Measurements from ENCODE around the gene ACAN. TPM values are rescaled to one million over a fixed set of nuclear protein-coding genes. Genes with fewer than 3 reads are reported as not detected.

Gene ACAN
- total RNA-seq, 1 experiment from 2014 or later: 0.03 TPM

- no peak for ATAC-seq
- intact Hi-C loops (cut with micrococcal nuclease; ENCODE audit: unreplicated experiment): no loop called here
- ChIA-PET POLR2A (interaction anchor here (0.6 kb wide), 1 partner anchor 130 kb away, joined by 3 read pairs; no protein-coding TSS in a partner anchor), CTCF (no interaction called here)
- Histone ChIP-seq H3K4me1 (ENCODE audit: control insufficient read depth, insufficient read depth, low read length) (peaks cover 9% of the 10 kb centered on the region; the same call in 1 of the 2 replicates), H3K27ac (ENCODE audit: low read length) (no peak overlapping the region), H3K27me3 (ENCODE audit: control insufficient read depth, insufficient read depth, low read length) (no peaks in the 10 kb centered on the region), H3K9me3 (ENCODE audit: control insufficient read depth, insufficient read depth, low read depth, low read length) (no peaks in the 10 kb centered on the region), H3K4me3 (ENCODE audit: low read depth in 2 of 2, low read length in 2 of 2) (no peak overlapping the region), H3K36me3 (ENCODE audit: control insufficient read depth, insufficient read depth, low read length) (no peaks in the 10 kb centered on the region)
- TF ChIP-seq POLR2AphosphoS5 (IDR thresholded peaks at IDR 0.05; ENCODE audit: low read depth, low read length) (no peak; the same call in 1 of the 2 replicates), CTCF (IDR thresholded peaks at IDR 0.05) (no peak), TCF7L2 (IDR thresholded peaks at IDR 0.05; ENCODE audit: low read depth, low read length) (no peak), REST (IDR thresholded peaks at IDR 0.05; ENCODE audit: insufficient read depth in 1 of 2, low read depth in 2 of 2, low read length in 1 of 2) (no peak), SIN3A (IDR thresholded peaks at IDR 0.05; ENCODE audit: borderline replicate concordance, insufficient read depth, low read depth, low read length) (no peak)
- no TSS peak for BruUV-seq (replicated peaks)
- in situ Hi-C loops (cut with HindIII; ENCODE audit: low pct_unique_long_range_greater_than_20kb, low sequenced_read_pairs): no loop called here
- no peak for DNase-seq (ENCODE audit: low read depth, low spot score)
These were observed 85.5 kb downstream of the ACAN start for GRCh38 chr15:88888719-88889118.

- no peaks in the 10 kb centered on the region for H3K9me3 ChIP-seq (ENCODE audit: control insufficient read depth, insufficient read depth, low read depth, low read length)
- no peak overlapping the region for H3K4me3 ChIP-seq (ENCODE audit: low read depth in 2 of 2, low read length in 2 of 2)
- no peaks in the 10 kb centered on the region for H3K36me3 ChIP-seq (ENCODE audit: control insufficient read depth, insufficient read depth, low read length)
- CTCF ChIA-PET: no interaction called here
- DNase-seq (ENCODE audit: low read depth, low spot score) (no peak), ATAC-seq (no peak)
- peaks cover 15% of the 10 kb centered on the region for H3K4me1 ChIP-seq (ENCODE audit: control insufficient read depth, insufficient read depth, low read length)
- POLR2A ChIA-PET: interaction anchor here (0.6 kb wide), 1 partner anchor 148 kb away, joined by 5 read pairs; no protein-coding TSS in a partner anchor
- intact Hi-C loops (cut with micrococcal nuclease; ENCODE audit: unreplicated experiment) (loop anchor here (5.0 kb wide), 1 partner anchor 287 kb away; no protein-coding TSS in a partner anchor), in situ Hi-C loops (cut with HindIII; ENCODE audit: low pct_unique_long_range_greater_than_20kb, low sequenced_read_pairs) (no loop called here)
- no peak overlapping the region for H3K27ac ChIP-seq (ENCODE audit: low read length)
- no peaks in the 10 kb centered on the region for H3K27me3 ChIP-seq (ENCODE audit: control insufficient read depth, insufficient read depth, low read length)
- TF ChIP-seq POLR2AphosphoS5 (IDR thresholded peaks at IDR 0.05; ENCODE audit: low read depth, low read length): no peak; the same call in 1 of the 2 replicates
- TF ChIP-seq SIN3A (IDR thresholded peaks at IDR 0.05; ENCODE audit: borderline replicate concordance, insufficient read depth, low read depth, low read length): no peak
- no peak for TF ChIP-seq CTCF (IDR thresholded peaks at IDR 0.05)
- TF ChIP-seq REST (IDR thresholded peaks at IDR 0.05; ENCODE audit: insufficient read depth in 1 of 2, low read depth in 2 of 2, low read length in 1 of 2): no peak
- no peak for TF ChIP-seq TCF7L2 (IDR thresholded peaks at IDR 0.05; ENCODE audit: low read depth, low read length)
- no TSS peak for BruUV-seq (replicated peaks)
These were observed 87.3 kb downstream of the ACAN start for GRCh38 chr15:88890495-88890894.

Measured in Panc1 (cell line).